HL-60/S4 (cell line): ENCODE measurements around the gene MMEL1.
"Not testable (repeated sequence)": the region's sequence is repeated elsewhere in the genome, so short reads cannot be mapped to it uniquely, and the experiment has no call there.

ENCODE experiments used
- in situ Hi-C: fragments of 300-500 bp; cut with MboI; formaldehyde crosslinking; loops from 2 replicates; pipeline ENCODE4 v1.14.3; 2022; ENCODE audit warnings: low sequenced_read_pairs

MMEL1 gene

DNA sequence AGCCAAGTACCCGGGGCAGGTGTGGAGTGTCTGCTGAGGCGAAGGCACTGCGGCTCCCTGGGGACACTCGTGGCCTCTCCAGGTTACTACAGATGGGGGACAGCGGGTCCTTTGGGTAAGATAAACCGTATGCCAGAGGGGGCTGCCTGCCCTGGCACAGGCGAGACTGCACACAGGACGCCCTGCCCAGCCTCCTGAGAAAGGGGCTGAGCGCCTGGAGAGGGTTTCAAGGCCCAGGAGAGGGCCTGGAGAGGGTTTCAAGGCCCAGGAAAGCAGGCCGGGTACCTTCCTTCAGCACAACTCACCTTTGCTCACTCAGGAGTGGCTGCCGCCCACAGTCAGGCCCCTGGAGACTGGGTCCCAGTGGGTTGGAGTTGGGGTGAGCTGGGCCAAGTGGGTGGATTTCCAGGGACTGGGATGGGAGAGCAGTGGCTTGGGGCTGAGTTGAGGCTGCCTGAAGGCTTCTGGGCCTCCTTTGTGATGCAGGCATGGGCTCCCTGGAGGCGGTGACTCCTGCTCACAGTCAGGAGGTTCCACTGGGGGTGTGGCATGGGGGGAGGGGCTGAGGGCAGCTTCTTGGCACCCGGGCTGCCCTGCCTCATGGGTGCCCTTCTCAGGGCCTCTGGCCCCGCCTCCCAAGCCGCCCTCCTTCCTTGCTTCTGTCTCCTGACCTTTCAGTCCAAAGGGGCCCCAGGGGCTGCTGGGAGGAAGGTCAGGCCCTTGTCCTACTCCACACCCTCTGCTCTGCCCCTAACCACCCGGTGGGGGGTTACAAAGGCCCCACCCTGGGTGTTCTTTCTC lies at the start of gene MMEL1:
MMEL1 (minus strand) TSS at position 456 of the 801 bp plus-strand sequence. CDS start 3,532 bp downstream, outside the sequence.
- in situ Hi-C loops: no loop called here

GRCh38 chr1:2676726-2677125 lies 43.9 kb upstream of the MMEL1 start:
- in situ Hi-C loops: not testable (repeated sequence)

- in situ Hi-C loops: not testable (repeated sequence)
These were observed 38.8 kb upstream of the MMEL1 start for GRCh38 chr1:2671656-2672055.

DNA sequence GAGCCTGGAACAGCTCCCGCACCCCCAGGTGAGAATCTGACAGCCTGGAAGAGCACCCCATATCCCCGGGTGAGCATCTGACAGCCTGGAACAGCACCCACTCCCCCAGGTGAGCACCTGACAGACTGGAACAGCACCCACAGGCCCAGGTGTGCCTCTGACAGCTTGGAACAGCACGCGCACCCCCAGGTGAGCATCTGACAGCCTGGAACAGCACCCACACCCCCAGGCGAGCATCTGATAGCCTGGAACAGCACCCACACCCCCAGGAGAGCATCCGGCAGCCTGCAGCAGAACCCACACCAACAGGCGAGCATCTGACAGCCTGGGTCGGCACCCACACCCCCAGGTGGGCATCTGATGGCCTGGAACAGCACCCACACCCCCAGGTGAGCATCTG lies 27.0 kb upstream of the MMEL1 start:
- in situ Hi-C loops: not testable (repeated sequence)

DNA sequence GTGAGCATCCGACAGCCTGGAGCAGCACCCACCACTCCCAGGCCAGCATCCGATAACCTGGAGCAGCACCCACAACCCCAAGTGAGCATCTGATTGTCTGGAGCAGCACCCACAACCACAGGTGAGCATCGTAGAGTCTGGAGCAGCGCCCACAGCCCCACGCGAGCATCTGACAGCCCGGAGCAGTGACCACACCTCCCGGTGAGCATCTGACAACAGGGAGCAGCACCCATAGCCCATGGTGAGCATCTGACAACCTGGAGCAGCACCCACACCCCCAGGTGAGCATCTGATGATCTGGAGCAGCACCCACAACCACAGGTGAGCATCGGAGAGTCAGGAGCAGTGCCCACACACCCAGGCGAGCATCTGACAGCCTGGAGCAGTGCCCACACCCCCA lies 25.1 kb upstream of the MMEL1 start:
- in situ Hi-C loops: not testable (repeated sequence)

- in situ Hi-C loops: not testable (repeated sequence)
These were observed 24.3 kb upstream of the MMEL1 start for GRCh38 chr1:2657124-2657523.

DNA sequence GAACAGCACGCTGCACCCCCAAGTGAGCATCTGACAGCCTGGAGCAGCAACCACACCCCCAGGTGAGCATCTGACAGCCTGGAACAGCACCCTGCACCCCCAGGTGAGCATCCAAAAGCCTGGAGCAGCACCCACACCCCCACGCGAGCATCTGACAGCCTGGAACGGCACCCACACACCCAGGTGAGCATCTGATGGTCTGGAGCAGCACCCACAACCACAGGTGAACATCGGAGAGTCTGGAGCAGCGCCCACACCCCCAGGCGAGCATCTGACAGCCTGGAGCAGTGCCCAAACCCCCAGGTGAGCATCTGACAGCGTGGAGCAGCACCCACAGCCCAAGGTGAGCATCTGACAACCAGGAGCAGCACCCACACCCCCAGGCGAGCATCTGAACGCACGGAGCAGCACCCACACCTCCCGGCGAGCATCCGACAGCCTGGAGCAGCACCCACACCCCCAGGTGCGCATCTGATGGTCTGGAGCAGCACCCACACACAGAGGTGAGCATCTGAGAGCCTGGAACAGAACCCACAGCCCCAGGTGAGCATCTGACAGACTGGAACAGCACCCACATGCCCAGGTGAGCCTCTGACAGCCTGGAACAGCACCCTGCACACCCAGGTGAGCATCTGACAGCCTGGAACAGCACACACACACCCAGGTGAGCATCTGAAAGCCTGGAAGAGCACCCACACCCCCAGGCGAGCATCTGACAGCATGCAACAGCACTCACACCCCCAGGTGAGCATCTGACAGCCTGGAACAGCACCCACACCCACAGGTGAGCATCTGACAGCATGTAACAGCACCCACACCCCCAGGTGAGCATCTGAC lies 23.0 kb upstream of the MMEL1 start:
- in situ Hi-C loops: not testable (repeated sequence)

- in situ Hi-C loops: not testable (repeated sequence)
These were observed 21.7 kb upstream of the MMEL1 start for GRCh38 chr1:2654443-2654948.

DNA sequence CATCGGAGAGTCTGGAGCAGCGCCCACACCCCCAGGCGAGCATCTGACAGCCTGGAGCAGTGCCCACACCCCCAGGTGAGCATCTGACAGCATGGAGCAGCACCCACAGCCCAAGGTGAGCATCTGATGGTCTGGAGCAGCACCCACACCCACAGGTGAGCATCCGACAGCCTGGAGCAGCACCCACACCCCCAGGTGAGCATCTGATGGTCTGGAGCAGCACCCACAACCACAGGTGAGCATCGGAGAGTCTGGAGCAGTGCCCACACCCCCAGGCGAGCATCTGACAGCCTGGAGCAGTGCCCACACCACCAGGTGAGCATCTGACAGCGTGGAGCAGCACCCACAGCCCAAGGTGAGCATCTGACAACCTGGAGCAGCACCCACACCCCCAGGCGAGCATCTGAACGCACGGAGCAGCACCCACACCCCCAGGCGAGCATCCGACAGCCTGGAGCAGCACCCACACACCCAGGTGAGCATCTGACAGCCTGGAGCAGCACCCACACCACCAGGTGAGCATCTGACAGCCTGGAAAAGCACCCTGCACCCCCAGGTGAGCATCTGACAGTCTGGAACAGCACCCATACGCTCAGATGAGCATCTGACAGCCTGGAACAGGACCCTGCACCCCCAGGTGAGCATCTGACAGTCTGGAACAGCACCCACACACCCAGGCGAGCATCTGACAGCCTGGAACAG lies 21.1 kb upstream of the MMEL1 start:
- in situ Hi-C loops: not testable (repeated sequence)

DNA sequence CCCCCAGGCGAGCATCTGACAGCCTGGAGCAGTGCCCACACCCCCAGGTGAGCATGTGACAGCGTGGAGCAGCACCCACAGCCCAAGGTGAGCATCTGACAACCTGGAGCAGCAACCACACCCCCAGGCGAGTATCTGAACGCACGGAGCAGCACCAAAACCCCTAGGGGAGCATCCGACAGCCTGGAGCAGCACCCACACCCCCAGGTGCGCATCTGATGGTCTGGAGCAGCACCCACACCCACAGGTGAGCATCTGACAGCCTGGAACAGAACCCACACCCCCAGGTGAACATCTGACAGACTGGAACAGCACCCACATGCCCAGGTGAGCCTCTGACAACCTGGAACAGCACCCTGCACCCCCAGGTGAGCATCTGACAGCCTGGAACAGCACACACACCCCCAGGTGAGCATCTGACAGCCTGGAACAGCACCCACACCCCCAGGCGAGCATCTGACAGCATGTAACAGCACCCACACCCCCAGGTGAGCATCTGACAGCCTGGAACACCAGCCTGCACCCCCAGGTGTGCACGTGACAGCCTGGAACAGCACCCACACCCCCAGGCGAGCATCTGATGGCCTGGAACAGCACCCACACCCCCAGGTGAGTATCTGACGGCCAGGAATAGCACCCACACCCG lies 20.2 kb upstream of the MMEL1 start:
- in situ Hi-C loops: not testable (repeated sequence)

- in situ Hi-C loops: not testable (repeated sequence)
These were observed 19.5 kb upstream of the MMEL1 start for GRCh38 chr1:2652152-2652925.

DNA sequence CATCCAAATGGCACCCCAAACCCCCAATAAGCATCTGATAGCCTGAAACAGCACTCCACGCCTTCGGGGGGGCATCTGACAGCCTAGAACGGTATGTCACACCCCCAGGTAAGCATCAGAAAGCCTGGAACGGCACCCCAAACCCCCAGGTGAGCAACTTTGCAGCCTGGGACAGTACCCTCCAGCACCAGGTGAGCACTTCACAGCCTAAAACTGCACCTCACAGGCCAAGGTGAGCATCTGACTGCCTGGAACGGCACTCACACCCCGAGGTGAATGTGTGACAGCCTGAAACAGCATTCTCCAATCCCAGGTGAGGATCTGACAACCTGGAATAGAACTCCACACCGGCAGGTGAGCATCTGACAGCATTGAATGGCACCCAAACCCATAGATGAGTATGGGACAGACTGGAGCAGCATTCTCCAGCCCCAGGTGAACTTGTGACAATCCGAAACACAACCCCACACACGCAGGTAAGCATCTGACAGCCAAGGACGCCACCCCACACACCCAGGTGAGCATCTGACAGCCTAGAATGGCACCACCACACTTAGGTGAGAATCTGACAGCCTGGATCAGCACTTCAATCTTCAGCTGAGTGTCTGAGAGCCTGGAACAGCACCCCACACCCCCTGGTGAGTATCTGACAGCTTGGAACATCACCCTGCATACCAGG lies 18.3 kb upstream of the MMEL1 start:
- in situ Hi-C loops: no loop called here

- in situ Hi-C loops: no loop called here
These were observed 14.0 kb upstream of the MMEL1 start for GRCh38 chr1:2646837-2647236.

- in situ Hi-C loops: no loop called here
These were observed 13.0 kb upstream of the MMEL1 start for GRCh38 chr1:2645776-2646175.

DNA sequence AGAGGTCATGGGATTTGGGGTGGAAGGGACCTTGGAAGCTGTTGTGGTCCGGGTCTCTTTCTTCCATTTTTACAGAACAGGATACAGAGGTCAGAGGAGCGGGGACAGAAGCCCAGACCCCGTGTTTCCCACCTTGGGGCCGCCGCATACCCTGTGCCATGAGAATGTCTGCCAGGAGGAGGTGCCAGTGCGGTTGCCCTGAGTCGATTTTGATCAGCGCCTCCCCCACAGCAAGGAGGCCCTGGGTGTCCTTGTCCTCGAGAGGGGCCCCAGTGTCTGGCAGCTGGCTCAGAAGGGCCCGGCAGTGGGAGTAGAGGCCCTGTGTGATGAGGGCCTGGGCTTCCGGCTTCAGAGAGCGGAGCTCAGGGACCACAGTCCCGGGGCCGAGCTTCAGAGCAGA lies 12.3 kb upstream of the MMEL1 start:
- in situ Hi-C loops: no loop called here

DNA sequence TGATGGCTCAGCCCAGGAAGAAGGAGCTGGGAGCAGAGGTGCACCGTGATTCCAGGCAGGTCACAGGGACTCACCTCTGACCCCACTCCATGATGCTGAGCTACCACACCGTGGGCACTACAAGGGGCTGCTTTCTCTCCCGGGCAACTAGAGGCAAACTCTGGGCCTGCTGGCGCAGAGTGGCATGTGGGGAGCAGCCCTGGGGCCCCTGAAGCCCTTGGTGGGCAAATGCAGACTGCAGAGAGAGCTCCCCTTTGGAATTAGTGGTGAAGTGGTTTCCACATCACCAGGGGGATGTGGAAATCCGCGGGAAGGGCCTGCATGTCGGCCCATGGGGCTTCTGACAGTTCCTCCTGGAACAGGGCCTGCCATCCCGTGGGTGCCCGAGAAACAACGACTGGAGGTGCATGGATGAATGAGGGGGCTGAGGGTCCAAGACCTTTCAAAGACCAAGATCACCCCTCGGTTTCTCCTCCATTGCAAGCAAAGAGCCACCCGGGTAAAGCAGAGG lies 11.8 kb upstream of the MMEL1 start:
- in situ Hi-C loops: no loop called here

- in situ Hi-C loops: no loop called here
These were observed 11.4 kb upstream of the MMEL1 start for GRCh38 chr1:2644171-2644570.

- in situ Hi-C loops: no loop called here
These were observed 10.7 kb upstream of the MMEL1 start for GRCh38 chr1:2643414-2644077.
